Type B pancreatic cell (in vitro differentiated cells): ENCODE results near the gene SSU72. TPM values are rescaled to one million over a fixed set of nuclear protein-coding genes. Genes with fewer than 3 reads are reported as not detected.

Source experiments
- DNase-seq: peaks from one replicate; pipeline ENCODE4 v3.0.0; 2021; ENCODE audit warnings: mixed read lengths; ENCODE audit not compliant: unreplicated experiment; ENCODE audit errors: extremely low spot score
- H3K27ac Mint-ChIP-seq: 2 replicates; pipeline ENCODE4 v1.8.0; 2021; ENCODE audit warnings: mild to moderate bottlenecking, mixed read lengths
- H3K27me3 Mint-ChIP-seq: 2 replicates; pipeline ENCODE4 v1.8.0; 2021; ENCODE audit warnings: mixed read lengths
- H3K36me3 Mint-ChIP-seq: 2 replicates; pipeline ENCODE4 v1.8.0; 2021; ENCODE audit warnings: mixed read lengths
- H3K4me1 Mint-ChIP-seq: one replicate; pipeline ENCODE4 v1.8.0; 2021; ENCODE audit warnings: mixed read lengths; ENCODE audit not compliant: unreplicated experiment
- H3K4me3 Mint-ChIP-seq: 2 replicates; pipeline ENCODE4 v1.8.0; 2021; ENCODE audit warnings: mild to moderate bottlenecking, mixed read lengths
- H3K9me3 Mint-ChIP-seq: 2 replicates; pipeline ENCODE4 v1.8.0; 2021; ENCODE audit warnings: mixed read lengths
- long read RNA-seq: library from polyadenylated mRNA; unstranded; transcript quantifications from one replicate; pipeline ENCODE4 v2.0.0, GENCODE V29; 2020
- total RNA-seq: library from RNA; stranded (reverse); gene quantifications from 2 replicates; pipeline ENCODE4 v1.2.1, GENCODE V29; 2021; ENCODE audit warnings: low replicate concordance
- TF ChIP-seq, protein P1 (sequence below): fragments of 200-600 bp; sonication (generic); conservative IDR thresholded peaks from 2 replicates; pipeline ENCODE4 v1.5.0; 2021; ENCODE audit warnings: antibody characterized with exemption, mild to moderate bottlenecking

The SSU72 gene
- 117 and 126 TPM in 2 replicates for total RNA-seq
- long read RNA-seq, transcript SSU72-201 (5 exons, 1,290 nt), result major isoform, 74 of 81 reads
- long read RNA-seq, partial matches to known transcripts, result 3 of 81 reads
- long read RNA-seq, other reads (novel, unspliced or antisense), result 4 of 81 reads

DNA sequence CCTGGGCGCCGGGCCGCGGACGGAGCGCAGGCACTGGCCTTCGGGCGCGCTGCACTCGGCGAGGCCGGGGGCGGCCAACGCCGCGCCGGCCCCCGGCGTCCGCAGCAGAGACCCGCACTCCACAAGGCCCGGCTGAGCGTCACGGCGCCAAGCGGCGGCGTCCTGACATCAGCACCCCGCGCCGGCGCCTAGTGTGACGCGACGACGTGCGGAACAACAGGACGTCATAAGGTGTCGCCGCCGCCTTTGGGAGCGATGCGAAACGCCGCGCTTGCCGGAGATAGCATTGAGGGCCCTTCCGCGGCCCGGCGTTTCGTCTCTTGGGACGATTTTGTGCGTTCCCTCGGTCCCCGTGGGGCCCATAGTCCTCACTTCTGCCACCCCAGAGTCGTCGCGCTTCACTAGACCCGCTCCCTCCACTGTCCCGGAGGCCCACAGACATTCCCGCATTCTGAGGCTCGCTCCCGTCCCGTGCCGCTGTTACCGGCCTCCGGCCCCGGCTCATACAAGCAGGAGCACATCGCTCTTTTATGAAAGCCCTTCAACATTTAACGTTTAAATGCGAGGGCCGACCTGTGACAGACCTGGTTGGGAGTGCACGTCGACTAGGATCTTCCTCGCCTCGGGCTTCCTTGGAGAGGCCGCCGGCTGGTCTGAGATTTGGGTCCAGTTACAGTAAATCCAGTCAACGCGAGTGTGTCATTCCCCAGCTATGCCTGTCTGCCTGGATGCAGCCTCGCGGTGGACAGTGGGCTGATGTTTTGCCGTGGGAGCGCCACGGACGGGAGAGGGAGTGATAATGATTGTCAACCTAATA, at the start of gene SSU72:
SSU72 (minus strand) TSS at position 143 of the 817 bp plus-strand sequence. CDS start 306 bp downstream, outside the sequence.
- peaks cover 8% of the 10 kb centered on the region for H3K4me1 Mint-ChIP-seq
- TF ChIP-seq, protein P1, sequence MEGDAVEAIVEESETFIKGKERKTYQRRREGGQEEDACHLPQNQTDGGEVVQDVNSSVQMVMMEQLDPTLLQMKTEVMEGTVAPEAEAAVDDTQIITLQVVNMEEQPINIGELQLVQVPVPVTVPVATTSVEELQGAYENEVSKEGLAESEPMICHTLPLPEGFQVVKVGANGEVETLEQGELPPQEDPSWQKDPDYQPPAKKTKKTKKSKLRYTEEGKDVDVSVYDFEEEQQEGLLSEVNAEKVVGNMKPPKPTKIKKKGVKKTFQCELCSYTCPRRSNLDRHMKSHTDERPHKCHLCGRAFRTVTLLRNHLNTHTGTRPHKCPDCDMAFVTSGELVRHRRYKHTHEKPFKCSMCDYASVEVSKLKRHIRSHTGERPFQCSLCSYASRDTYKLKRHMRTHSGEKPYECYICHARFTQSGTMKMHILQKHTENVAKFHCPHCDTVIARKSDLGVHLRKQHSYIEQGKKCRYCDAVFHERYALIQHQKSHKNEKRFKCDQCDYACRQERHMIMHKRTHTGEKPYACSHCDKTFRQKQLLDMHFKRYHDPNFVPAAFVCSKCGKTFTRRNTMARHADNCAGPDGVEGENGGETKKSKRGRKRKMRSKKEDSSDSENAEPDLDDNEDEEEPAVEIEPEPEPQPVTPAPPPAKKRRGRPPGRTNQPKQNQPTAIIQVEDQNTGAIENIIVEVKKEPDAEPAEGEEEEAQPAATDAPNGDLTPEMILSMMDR, result no peak
- DNase-seq, result peak; percentile 95
- H3K9me3 Mint-ChIP-seq, result no peaks in the 10 kb centered on the region
- peak within 1 kb of the TSS; percentile 99 for H3K27ac Mint-ChIP-seq
- peaks cover 5% of the 10 kb centered on the region for H3K36me3 Mint-ChIP-seq
- peak within 1 kb of the TSS; percentile 97 for H3K4me3 Mint-ChIP-seq
- peaks cover 9% of the 10 kb centered on the region for H3K27me3 Mint-ChIP-seq

DNA sequence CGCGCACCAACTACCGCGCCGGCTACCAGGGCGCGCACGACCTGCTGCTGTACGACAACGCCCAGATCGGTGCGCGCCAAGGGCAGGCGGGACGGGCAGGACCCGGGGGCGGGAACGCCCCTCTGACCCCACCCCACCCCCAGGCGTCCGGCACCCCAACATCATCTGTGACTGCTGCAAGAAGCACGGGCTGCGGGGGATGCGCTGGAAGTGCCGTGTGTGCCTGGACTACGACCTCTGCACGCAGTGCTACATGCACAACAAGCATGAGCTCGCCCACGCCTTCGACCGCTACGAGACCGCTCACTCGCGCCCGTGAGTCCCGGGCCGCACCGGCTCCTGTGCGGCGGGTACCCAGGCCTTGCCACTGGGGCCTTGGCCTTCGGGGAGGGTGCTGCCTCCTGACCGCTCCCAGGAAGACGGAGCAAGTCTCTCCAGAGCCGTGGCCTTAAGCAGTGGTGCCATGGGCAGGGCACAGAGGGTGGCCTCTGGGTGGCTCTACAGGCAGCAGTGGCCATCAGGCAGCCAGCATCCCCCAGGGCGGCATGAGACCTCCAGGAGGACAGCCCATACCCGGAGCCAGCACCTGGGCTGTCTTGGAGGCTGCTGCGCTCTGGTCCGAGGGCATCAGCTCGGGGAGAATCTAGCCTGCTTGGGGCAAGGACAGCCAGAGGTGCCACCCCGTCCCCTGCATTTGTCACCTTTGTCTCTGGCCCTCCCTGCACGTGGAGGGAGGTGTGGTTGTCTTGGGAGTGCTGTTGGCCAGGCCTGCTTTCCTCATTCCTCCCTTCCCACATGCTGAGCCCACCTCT, 49.2 kb upstream of the SSU72 start:
- Mint-ChIP-seq H3K4me1 (no peaks in the 10 kb centered on the region), H3K27me3 (no peaks in the 10 kb centered on the region), H3K9me3 (no peaks in the 10 kb centered on the region), H3K27ac (no peak overlapping the region), H3K36me3 (no peaks in the 10 kb centered on the region), H3K4me3 (no peak overlapping the region)
- TF ChIP-seq, protein P1, result no peak
- DNase-seq, result no peak

DNA sequence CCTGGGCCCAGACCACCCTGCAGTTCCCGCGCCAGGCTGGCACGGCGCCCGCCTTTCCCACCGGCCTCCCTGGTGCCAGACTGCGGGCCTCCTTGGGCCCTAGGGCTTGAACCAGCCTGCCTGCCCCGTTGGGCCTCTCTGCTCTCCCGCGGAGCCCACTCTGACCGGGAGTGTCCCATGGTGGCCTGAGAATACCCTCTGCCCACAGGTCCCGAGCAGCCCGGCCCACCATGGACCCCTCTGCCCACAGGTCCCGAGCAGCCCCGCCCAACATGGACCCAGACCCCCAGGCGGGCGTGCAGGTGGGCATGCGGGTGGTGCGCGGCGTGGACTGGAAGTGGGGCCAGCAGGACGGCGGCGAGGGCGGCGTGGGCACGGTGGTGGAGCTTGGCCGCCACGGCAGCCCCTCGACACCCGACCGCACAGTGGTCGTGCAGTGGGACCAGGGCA, 48.5 kb upstream of the SSU72 start:
- H3K36me3 Mint-ChIP-seq, result no peaks in the 10 kb centered on the region
- H3K4me3 Mint-ChIP-seq, result no peak overlapping the region
- no peak overlapping the region for H3K27ac Mint-ChIP-seq
- TF ChIP-seq, protein P1, result no peak
- no peaks in the 10 kb centered on the region for H3K27me3 Mint-ChIP-seq
- DNase-seq, result no peak
- H3K9me3 Mint-ChIP-seq, result no peaks in the 10 kb centered on the region
- H3K4me1 Mint-ChIP-seq, result no peaks in the 10 kb centered on the region

DNA sequence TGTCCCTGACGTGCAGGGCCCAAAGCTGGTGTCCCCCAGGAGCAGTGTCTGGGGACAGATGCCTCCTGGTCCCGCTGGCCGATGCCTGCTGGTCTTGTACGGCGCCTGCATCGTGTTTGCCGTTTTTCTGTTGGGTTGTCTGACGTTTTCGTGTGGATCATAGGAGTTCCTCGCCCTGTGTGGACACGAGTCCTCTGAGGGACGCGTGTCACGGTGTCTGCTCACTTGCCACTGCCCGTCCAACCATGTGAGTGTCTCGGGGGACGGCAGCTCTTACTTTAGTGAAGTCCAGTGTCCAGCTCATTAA, 48.1 kb upstream of the SSU72 start:
- no peaks in the 10 kb centered on the region for H3K27me3 Mint-ChIP-seq
- H3K4me1 Mint-ChIP-seq, result no peaks in the 10 kb centered on the region
- TF ChIP-seq, protein P1, result no peak
- no peak for DNase-seq
- no peaks in the 10 kb centered on the region for H3K36me3 Mint-ChIP-seq
- H3K4me3 Mint-ChIP-seq, result no peak overlapping the region
- H3K9me3 Mint-ChIP-seq, result no peaks in the 10 kb centered on the region
- no peak overlapping the region for H3K27ac Mint-ChIP-seq

DNA sequence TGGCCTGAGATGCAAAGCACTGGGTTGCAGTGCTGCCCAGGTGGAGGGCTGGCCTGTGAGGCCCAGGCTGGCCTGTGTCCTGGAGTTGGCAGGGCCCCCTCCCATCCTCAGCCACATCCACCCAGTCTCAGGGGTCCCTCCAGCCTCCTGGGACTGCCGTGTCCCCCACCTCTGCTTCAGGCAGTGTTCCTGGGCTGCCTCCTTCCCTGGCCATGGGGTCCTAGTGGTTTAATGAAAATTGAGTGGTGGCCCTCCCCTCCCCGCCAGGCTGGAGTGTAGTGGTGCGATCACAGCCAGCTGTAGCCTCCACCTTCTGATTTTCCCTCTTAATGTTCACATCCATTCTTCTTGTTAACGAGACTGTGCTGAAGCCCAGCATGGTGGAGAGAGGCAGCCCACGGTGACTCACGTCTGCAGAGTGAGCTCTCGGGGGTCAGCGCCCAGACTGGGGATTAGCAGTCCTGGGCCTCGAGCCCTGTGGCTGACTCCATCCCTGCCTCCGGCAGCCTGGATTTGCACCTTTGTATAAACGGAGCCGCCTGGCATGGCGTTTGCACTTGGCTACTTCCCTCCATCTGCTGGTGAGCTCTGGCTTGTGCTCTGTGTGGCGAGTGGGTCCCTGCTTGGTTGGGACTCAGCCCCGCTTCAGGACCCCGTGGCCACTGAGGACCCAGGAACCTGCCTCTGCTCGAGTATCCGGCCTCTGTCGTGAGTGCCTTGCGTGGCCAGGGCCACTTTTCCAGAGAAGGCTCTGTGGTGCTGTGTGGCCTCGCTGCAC, 47.5 kb upstream of the SSU72 start:
- H3K27me3 Mint-ChIP-seq, result no peaks in the 10 kb centered on the region
- no peak for DNase-seq
- TF ChIP-seq, protein P1, result no peak
- H3K4me1 Mint-ChIP-seq, result no peaks in the 10 kb centered on the region
- H3K9me3 Mint-ChIP-seq, result no peaks in the 10 kb centered on the region
- H3K27ac Mint-ChIP-seq, result no peak overlapping the region
- H3K36me3 Mint-ChIP-seq, result no peaks in the 10 kb centered on the region
- H3K4me3 Mint-ChIP-seq, result peak overlapping the region; percentile 45
